ENCODE measurements around the gene GPR142.

- TF ChIP-seq GATA2 (IDR thresholded peaks at IDR 0.05; ENCODE audit: low read depth, low read length) (no peak), GATA3 (IDR thresholded peaks at IDR 0.05; ENCODE audit: low read depth, low read length) (no peak)
These were observed 20.3 kb downstream of the GPR142 start for GRCh38 chr17:74387365-74388218.
